GM19238 (cell line): ENCODE results near the gene DLEC1.
"Not testable (repeated sequence)": the region's sequence is repeated elsewhere in the genome, so short reads cannot be mapped to it uniquely, and the experiment has no call there.

Experiments used
- DNase-seq: peaks from one replicate; pipeline ENCODE4 v3.0.0; 2011; ENCODE audit warnings: low spot score; ENCODE audit not compliant: insufficient read length

DLEC1 gene

DNA sequence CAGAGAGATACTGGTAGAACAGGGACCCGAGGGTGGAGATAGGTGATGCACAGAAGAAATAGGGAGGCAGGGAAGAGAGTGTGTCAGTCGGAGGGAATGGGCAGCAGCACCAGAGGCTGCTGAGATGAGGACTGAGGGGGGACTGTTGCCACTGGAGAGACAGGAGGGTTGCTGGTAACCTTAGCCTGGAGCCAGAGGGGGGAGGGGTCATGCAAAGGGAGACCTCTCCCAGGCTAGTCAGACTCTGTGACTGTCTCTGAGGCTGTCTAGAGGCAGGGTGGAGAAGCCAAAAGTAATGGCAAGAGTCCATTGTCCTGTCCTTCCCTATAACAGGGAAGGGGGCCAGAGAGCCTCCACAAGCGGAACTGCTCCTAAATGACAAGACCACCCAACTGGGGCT, 2.1 kb upstream of the DLEC1 start:
- no peak for DNase-seq

DNA sequence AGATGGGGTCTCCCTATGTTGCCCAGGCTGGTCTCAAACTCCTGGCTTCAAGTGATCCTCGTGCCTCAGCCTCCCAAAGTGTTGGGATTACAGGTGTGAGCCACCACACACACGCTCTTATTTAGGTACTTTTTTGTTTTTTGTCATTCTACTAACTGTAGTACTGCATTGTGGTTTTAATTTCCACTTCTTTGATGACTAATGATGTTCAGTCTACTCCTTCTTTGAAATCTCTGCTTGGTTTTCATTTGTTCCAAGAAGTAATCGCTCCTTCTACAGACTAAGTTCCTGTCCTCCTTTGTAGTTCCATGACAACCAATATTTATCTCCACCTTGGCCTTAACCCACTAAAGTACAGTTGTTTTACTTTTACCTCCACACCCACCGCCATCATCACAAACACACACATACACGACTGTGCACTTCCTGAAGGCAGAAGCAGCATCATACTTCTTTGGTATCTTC, 529 bp upstream of the DLEC1 start:
- no peak for DNase-seq

- no peak for DNase-seq
Observed at GRCh38 chr3:38039899-38040261, 872 bp downstream of the DLEC1 start.

- DNase-seq = no peak
Observed at GRCh38 chr3:38040401-38040800, 1.4 kb downstream of the DLEC1 start.

DNA sequence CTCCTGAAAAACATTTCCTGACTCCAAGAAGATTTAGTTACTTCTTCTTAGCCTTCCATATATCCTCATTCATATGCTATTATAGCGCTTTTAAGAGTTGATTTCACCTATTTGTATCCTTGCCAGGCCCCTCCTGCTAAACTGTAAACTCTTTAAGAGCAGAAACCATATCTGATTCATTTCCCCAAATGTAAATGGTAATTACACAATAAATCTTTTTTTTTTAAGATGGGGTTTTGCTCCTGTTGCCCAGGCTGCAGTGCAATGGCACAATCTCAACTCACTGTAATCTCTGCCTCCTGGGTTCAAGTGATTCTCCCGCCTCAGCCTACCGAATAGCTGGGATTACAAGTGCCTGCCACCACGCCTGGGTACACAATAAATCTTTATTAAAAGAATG, 4.5 kb downstream of the DLEC1 start:
- DNase-seq = no peak

GRCh38 chr3:38046027-38046426, 7.0 kb downstream of the DLEC1 start:
- DNase-seq = no peak

- DNase-seq = no peak
Observed at GRCh38 chr3:38046821-38047220, 7.8 kb downstream of the DLEC1 start.

DNA sequence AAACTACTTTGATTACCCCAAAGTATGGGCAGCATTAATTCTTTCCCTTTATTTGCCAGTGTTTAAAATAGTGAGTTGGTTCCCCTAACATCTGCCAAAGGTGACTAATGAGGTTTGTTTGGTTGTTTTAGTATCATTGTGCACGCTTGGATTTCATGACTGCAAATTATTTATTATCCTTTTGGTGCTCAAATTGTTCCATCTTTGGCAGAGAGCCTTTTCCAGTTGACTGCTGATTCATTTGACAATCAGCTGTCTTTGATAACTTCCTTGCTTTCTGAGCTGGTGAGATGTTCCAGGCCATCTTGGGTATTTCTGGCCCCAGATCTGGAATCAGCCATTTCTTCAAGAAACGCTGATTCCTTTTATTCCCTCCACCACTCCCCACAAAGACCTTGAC, 8.9 kb downstream of the DLEC1 start:
- no peak for DNase-seq

DNA sequence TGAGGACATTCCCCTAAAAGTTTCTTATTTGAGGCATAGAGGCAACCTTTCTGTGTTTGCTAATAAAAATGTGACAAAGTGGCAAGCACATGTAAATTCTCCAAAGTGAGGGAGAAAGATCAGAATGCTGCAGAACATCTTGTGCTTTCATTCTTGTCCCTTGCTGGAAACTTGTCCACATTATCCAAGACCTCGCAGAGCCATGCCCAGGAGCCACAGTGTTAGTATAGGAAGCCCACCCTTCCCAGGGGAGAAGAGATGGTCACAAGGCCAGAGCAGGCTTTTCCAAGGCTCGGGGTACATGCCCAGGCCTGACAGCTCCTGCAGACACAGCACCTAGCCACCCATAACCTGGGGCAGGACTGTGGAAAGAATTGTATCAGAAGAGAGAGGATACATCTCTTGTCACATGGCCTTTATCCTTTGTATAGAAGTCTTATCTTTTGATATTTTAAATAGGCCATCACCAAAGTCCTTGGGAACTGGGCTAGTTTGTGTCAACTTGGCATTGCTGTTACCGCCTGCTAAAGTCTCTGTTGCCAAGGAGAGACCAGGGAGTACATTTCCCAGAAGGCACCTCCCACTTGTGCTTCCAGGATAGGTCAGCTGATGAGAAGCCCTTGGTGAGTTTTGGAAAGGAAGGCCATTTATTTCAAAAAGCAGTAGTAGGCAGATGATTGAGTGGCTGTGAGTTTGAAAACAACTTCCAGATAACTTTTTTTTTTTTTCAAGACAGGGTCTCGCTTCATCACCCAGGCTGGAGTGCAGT, 10.5 kb downstream of the DLEC1 start:
- DNase-seq = no peak

DNA sequence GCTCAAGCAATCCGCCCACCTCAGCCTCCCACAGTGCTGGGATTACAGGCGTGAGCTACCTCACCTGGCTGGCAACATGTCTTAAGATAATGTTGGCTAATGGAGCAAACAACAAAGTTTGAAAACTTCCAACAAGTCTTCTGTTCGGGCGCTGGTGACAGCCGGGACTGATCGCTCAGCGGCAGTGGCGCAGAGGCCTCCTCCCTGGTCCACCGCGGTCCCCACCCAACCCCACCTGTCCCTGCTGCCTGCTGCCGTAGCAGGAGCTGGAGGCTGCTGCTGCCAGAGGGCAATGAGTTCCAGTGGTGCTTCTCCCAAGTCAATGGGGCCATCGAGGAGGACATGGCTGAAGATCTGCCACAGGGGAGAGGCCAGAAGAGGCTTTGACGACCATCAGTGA, 12.1 kb downstream of the DLEC1 start:
- no peak for DNase-seq

GRCh38 chr3:38053286-38053685, 14.3 kb downstream of the DLEC1 start:
- DNase-seq = not testable (repeated sequence)

DNA sequence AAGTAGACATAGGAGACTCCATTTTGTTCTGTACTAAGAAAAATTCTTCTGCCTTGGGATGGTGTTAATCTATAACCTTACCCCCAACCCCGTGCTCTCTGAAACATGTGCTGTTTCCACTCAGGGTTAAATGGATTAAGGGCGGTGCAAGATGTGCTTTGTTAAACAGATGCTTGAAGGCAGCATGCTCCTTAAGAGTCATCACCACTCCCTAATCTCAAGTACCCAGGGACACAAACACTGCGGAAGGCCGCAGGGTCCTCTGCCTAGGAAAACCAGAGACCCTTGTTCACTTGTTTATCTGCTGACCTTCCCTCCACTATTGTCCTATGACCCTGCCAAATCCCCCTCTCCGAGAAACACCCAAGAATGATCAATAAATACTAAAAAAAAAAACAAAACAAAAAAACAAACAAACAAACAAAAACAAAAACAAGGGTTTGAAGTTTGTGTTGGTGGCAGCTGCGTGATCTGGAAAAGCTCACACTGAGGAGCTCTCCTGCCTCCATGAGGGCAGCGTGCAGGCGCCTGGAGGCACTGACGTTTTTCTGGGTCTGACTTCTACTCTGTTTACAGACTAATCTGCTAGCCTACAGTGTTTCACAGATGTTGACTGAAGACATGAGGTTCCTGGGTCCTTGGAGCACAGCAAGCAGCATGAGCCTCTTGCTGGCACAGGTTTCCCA, 14.9 kb downstream of the DLEC1 start:
- not testable (repeated sequence) for DNase-seq

GRCh38 chr3:38054499-38055001, 15.5 kb downstream of the DLEC1 start:
- no peak for DNase-seq

- no peak for DNase-seq
Observed at GRCh38 chr3:38059148-38059547, 20.1 kb downstream of the DLEC1 start.

DNA sequence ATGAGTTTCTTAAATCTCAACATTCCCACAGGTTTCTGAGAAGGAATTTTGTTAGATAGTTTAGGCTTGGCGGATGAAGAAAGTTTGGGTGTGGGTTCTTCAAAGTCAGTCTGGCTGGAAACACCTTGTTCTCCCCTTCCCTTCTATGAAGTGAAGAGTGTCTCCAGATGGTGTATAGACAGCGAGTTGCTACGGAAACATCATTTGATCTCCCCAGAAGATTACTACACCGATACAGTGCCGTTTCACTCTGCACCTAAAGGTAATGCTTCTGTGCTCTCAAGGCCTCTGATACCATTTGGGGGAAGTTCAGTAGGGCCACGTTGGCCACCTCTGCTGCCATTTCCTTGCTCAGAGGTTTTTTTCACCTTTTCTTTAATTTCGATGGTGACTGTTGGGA, 20.6 kb downstream of the DLEC1 start:
- DNase-seq = no peak

DNA sequence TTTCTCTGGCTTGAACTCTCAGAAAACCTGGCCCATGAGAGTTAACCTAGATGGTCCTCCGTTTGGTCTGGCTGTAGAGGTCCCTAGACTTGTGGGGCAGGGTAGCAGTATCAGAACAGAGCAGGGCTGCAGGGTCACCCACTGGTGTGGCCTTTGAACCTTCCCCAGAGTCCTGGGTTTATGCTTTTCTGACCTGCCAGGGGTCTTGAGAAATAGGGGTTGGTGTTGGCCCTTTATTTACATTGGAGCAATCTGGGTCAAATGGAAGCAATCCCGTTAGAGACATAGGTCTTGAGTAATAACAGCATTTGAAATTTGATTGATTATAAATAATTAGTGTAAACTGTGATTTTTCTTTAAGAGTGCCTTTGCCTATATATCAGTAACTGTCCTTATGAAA, 23.8 kb downstream of the DLEC1 start:
- no peak for DNase-seq

DNA sequence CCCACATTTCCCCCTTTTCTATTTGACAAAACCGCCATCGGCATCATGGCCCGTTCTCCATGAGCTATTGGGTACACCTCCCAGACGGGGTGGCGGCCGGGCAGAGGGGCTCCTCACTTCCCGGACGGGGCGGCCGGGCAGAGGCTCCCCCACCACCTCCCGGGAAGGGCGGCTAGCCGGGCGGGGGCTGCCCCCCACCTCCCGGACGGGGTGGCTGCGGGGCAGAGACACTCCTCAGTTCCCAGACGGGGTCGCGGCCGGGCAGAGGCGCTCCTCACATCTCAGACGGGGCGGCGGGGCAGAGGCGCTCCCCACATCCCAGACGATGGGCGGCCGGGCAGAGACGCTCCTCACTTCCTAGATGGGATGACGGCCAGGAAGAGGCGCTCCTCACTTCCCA, 25.4 kb downstream of the DLEC1 start:
- DNase-seq = not testable (repeated sequence)

DNA sequence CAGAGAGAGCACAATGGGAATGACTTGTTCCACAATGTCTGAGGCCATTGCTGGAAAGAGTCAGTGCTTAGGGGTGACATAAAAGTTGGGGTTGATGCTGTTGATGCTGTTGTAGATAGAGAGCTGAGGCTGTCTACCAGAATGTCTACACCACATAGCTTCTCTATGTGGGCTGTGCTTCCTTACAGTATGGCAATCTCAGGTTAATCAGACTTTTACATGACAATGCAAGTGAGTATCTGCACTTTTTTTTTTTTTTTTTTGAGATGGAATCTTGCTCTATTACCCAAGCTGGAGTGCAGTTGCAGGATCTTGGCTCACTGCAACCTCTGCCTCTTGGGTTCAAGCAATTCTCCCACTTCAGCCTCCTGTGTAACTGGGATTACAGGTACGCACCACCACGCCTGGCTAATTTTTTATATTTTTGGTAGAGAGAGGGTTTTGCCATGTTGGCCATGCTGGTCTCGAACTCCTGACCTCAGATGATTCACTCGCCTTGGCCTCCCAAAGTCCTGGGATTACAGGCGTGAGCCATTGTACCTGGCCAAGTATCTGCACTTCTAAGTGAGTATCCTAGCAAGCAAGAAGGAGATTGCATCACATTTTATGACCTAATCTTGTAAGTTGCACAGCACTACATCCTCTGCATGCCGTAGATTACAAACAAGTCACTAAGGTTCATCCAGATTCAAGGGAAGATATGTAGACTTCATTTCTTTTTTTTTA, 28.7 kb downstream of the DLEC1 start:
- no peak for DNase-seq

GRCh38 chr3:38070013-38070412, 31.0 kb downstream of the DLEC1 start:
- no peak for DNase-seq

DNA sequence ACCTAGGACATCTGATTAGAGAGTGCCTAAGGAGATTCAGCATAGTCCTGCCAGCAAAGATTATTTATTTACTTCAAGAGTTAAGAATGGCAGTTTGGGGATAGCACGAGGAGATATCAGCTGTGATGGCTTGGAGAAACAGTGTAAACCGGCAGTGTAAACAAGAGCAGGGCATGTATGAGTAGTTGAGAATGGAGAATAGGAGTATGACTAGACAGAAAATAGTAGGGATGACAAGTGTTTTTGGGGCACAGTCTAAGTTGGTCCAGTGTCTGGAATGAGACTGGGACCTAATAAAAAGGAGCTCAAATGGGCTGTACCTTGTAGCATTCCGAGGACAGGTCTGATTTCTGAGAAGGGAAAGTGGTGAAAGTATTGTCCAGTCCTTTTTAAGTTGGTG, 38.1 kb downstream of the DLEC1 start:
- not testable (repeated sequence) for DNase-seq

- not testable (repeated sequence) for DNase-seq
Observed at GRCh38 chr3:38082296-38082695, 43.3 kb downstream of the DLEC1 start.

GRCh38 chr3:38083254-38083653, 44.2 kb downstream of the DLEC1 start:
- not testable (repeated sequence) for DNase-seq
